K562 (cell line): ENCODE data around the gene PAX2. TPM values are rescaled to one million over a fixed set of nuclear protein-coding genes. Genes with fewer than 3 reads are reported as not detected.
A peak's percentile ranks its signal among the peaks of the same experiment; 100 is the strongest.

ENCODE experiments used
- ATAC-seq: fragments of 200-7000 bp; cut with Tn5 transposase; 3 replicates; pipeline ENCODE4 v1.9.1; 2020; ENCODE audit warnings: moderate library complexity
- BruUV-seq: library from RNA; stranded (reverse); fragments of 400-500 nt; replicated peaks from 2 replicates; lab custom pipeline; 2021; lab: Mats Ljungman, UMichigan
- CTCF ChIA-PET: fragments of 300-600 bp; formaldehyde crosslinking; extraction: SDS; loops from one replicate; lab custom pipeline; 2021; ENCODE audit warnings: low intra/inter-chr PET ratio; lab: Yijun Ruan, JAX
- POLR2A ChIA-PET: fragments of 300-600, 350-650 bp; sonication (Branson Sonifier 250); formaldehyde crosslinking; extraction: SDS; loops from one replicate; lab custom pipeline; 2021; ENCODE audit warnings: antibody characterized with exemption, inconsistent platforms; lab: Yijun Ruan, JAX
- DNase-seq, 4 experiments: peaks; one replicate each; pipeline versions ENCODE4 v3.0.0 to v3.0.0-alpha.2; 2011 to 2018; ENCODE audit warnings: low spot score in 3 of 4, mixed read lengths in 3 of 4; ENCODE audit errors: extremely low read depth in 1 of 4
- FAIRE-seq: peaks from 2 replicates; lab custom pipeline; 2011; peaks lifted over from hg19 to GRCh38; lab: Jason Lieb, UNC
- H2AFZ ChIP-seq: 2 replicates; pipeline ENCODE4 v1.6.0; 2011; ENCODE audit warnings: low read depth, low read length, control low read depth, inconsistent platforms
- H3K27ac ChIP-seq: fragments of 200-600 bp; 3 replicates; pipeline ENCODE4 v1.8.0; 2011; ENCODE audit warnings: low read depth, mild to moderate bottlenecking, control low read depth, inconsistent platforms, low read length, moderate library complexity, mixed read lengths; ENCODE audit errors: extremely low read depth
- H3K27me3 ChIP-seq, 2 experiments: fragments of 300-600 bp in 1 of 2; 2 replicates in 1 of 2; 3 replicates in 1 of 2; pipeline versions ENCODE4 v1.6.0 to v1.8.0; 2011; ENCODE audit warnings: inconsistent platforms in 2 of 2, low read length in 2 of 2, mild to moderate bottlenecking in 1 of 2, mixed read lengths in 1 of 2, moderate library complexity in 1 of 2; ENCODE audit not compliant: control insufficient read depth in 2 of 2, insufficient read depth in 2 of 2
- H3K36me3 ChIP-seq: fragments of 300-600 bp; 3 replicates; pipeline ENCODE4 v1.8.0; 2011; ENCODE audit warnings: mild to moderate bottlenecking, low read length, inconsistent platforms; ENCODE audit not compliant: control insufficient read depth, insufficient read depth
- H3K4me1 ChIP-seq, 2 experiments: fragments of 200-600 bp in 1 of 2; replicated peaks in 1 of 2; 2 replicates in 1 of 2; 3 replicates in 1 of 2; pipeline versions ENCODE4 v1.5.1 to v1.8.0; 2011; ENCODE audit warnings: inconsistent platforms in 2 of 2, low read length in 2 of 2, mild to moderate bottlenecking in 1 of 2, mixed read lengths in 1 of 2, moderate library complexity in 1 of 2; ENCODE audit not compliant: control insufficient read depth in 2 of 2, insufficient read depth in 2 of 2
- H3K4me2 ChIP-seq: 2 replicates; pipeline ENCODE4 v1.6.1; 2011; ENCODE audit warnings: low read length, control low read depth, inconsistent platforms, mixed read lengths; ENCODE audit not compliant: insufficient read depth
- H3K4me3 ChIP-seq: fragments of 200-600 bp; sonication (generic), shearing (Covaris generic); 2 replicates; pipeline ENCODE4 v1.5.1; 2016; ENCODE audit warnings: control low read depth, inconsistent platforms
- H3K79me2 ChIP-seq: fragments of 200-600 bp; 3 replicates; pipeline ENCODE4 v1.8.0; 2011; ENCODE audit warnings: low read length, inconsistent platforms; ENCODE audit not compliant: control insufficient read depth, insufficient read depth
- H3K9ac ChIP-seq, 2 experiments: 2 replicates each; pipeline versions ENCODE4 v1.6.0 to v1.6.1; 2011; ENCODE audit warnings: low read depth in 2 of 2, low read length in 2 of 2, control low read depth in 1 of 2, inconsistent platforms in 1 of 2, mild to moderate bottlenecking in 1 of 2, mixed read lengths in 1 of 2; ENCODE audit not compliant: insufficient read depth in 1 of 2
- H3K9me1 ChIP-seq: one replicate; pipeline ENCODE4 v1.6.0; 2011; ENCODE audit warnings: inconsistent platforms, mild to moderate bottlenecking, low read length, moderate library complexity; ENCODE audit not compliant: control insufficient read depth, insufficient read depth
- H3K9me3 ChIP-seq: replicated peaks from 2 replicates; pipeline ENCODE4 v1.5.1; 2011; ENCODE audit warnings: low read depth, low read length, inconsistent platforms; ENCODE audit not compliant: control insufficient read depth, insufficient read depth
- H4K20me1 ChIP-seq: replicated peaks from 2 replicates; pipeline ENCODE4 v1.6.1; 2011; ENCODE audit warnings: low read length, inconsistent platforms, mixed read lengths; ENCODE audit not compliant: control insufficient read depth, insufficient read depth
- ARHGAP35 ChIP-seq: fragments of 450-650 bp; IDR thresholded peaks from 2 replicates; pipeline ENCODE4 v1.6.1; 2018; ENCODE audit not compliant: partially characterized antibody
- CBFA2T3 ChIP-seq: fragments of 450-650 bp; IDR thresholded peaks from 2 replicates; pipeline ENCODE4 v1.6.1; 2017
- KDM4B ChIP-seq, 2 experiments: fragments of 450-650 bp in 1 of 2; sonication (generic) in 1 of 2; IDR thresholded peaks; 2 replicates each; pipeline ENCODE4 v1.6.1; 2016 to 2017; ENCODE audit warnings: borderline replicate concordance in 2 of 2, antibody characterized with exemption in 1 of 2, low read depth in 1 of 2, mild to moderate bottlenecking in 1 of 2
- MYBL2 ChIP-seq, 2 experiments: fragments of 450-650 bp in 1 of 2; sonication (generic) in 1 of 2; formaldehyde crosslinking in 1 of 2; IDR thresholded peaks; 2 replicates each; pipeline versions ENCODE4 v1.6.1 to v1.8.1; 2017 to 2022; ENCODE audit warnings: borderline replicate concordance in 1 of 2, inconsistent platforms in 1 of 2, low read depth in 1 of 2, mild to moderate bottlenecking in 1 of 2, missing genetic modification reagents in 1 of 2, moderate library complexity in 1 of 2
- NBN ChIP-seq: fragments of 450-650 bp; IDR thresholded peaks from 2 replicates; pipeline ENCODE4 v1.6.1; 2016; ENCODE audit warnings: low read depth, mild to moderate bottlenecking
- SIRT6 ChIP-seq: IDR thresholded peaks from one replicate; pipeline ENCODE4 v1.6.1; 2012; ENCODE audit warnings: low read depth, mild to moderate bottlenecking, control low read depth, inconsistent platforms, low read length, moderate library complexity
- SMARCA4 ChIP-seq: fragments of 450-650 bp; IDR thresholded peaks from 2 replicates; pipeline ENCODE4 v1.6.1; 2016
- SMARCC2 ChIP-seq: fragments of 450-650 bp; IDR thresholded peaks from 2 replicates; pipeline ENCODE4 v1.6.1; 2017; ENCODE audit warnings: antibody characterized with exemption, moderate library complexity, mild to moderate bottlenecking, low read depth
- SRSF9 ChIP-seq: fragments of 200-400 bp; formaldehyde crosslinking; IDR thresholded peaks from 2 replicates; pipeline ENCODE4 v1.6.1; 2017; ENCODE audit warnings: low read depth, low read length, borderline replicate concordance
- ZNF12 ChIP-seq: sonication (generic); formaldehyde crosslinking; IDR thresholded peaks from 2 replicates; pipeline ENCODE4 v1.4.0; 2020; ENCODE audit warnings: mild to moderate bottlenecking, missing genetic modification reagents
- ZNF23 ChIP-seq: fragments of 250-450 bp; sonication (Bioruptor Pico); IDR thresholded peaks from 2 replicates; pipeline ENCODE4 v1.4.0; 2020; ENCODE audit warnings: mild to moderate bottlenecking
- ZNF583 ChIP-seq: fragments of 250-450 bp; sonication (Bioruptor Pico); IDR thresholded peaks from 2 replicates; pipeline ENCODE4 v1.4.0; 2020
- WGBS: fragments of 100-300 bp; shearing (Covaris generic); methylation state at CpG from one replicate; pipeline ENCODE4 v1.1.6; 2016; ENCODE audit warnings: low coverage, mixed read lengths; ENCODE audit not compliant: insufficient coverage; ENCODE audit errors: missing lambda C conversion rate; 5-methylcytosine and 5-hydroxymethylcytosine counted together
- in situ Hi-C: fragments of 300-500 bp; cut with MboI; formaldehyde crosslinking; loops from 4 replicates; pipeline ENCODE4 v1.15.0; 2018; ENCODE audit warnings: inconsistent platforms, mixed read lengths
- intact Hi-C: fragments of 100-400 bp; cut with micrococcal nuclease; formaldehyde crosslinking; loops from 2 replicates; pipeline ENCODE4 v1.14.2; 2022
- polyA plus RNA-seq, 8 experiments: library from polyadenylated mRNA; depleted of rRNA in 4 of 8; stranded (reverse) in 5 of 8; unstranded in 3 of 8; fragments of >200 nt; fragmentation: Nextera tagmentation in 2 of 8; fragmentation: Illumina TruSeq in 1 of 8; extraction: Ambion mirVana in 2 of 8; extraction: Trizol in 1 of 8; gene quantifications; 2 replicates each; pipeline versions ENCODE4 v1.2.1 to v1.2.3, GENCODE V29; 2011 to 2014; ENCODE audit warnings: inconsistent platforms in 1 of 8, missing spikeins in 1 of 8
- total RNA-seq, 7 experiments: library from RNA; depleted of rRNA in 6 of 7; stranded (reverse); fragments of >200 nt in 6 of 7; fragmentation: Illumina TruSeq in 2 of 7; extraction: Trizol in 2 of 7; gene quantifications; 2 replicates each; pipeline versions ENCODE4 v1.2.1 to v1.2.3, GENCODE V29; 2011 to 2021; ENCODE audit warnings: low replicate concordance in 1 of 7
- TF ChIP-seq, protein P1 (sequence below): sonication (generic); formaldehyde crosslinking; IDR thresholded peaks from 2 replicates; pipeline ENCODE4 v1.8.0; 2022; ENCODE audit warnings: missing genetic modification reagents, mild to moderate bottlenecking, moderate library complexity, borderline replicate concordance
- TF ChIP-seq, protein P2 (sequence below): fragments of 450-650 bp; IDR thresholded peaks from 2 replicates; pipeline ENCODE4 v1.6.1; 2016; ENCODE audit warnings: borderline replicate concordance
- TF ChIP-seq, protein P3 (sequence below): fragments of 250-450 bp; sonication (Bioruptor Pico); IDR thresholded peaks from 2 replicates; pipeline ENCODE4 v1.4.0; 2020; ENCODE audit warnings: mild to moderate bottlenecking, moderate library complexity, borderline replicate concordance
- TF ChIP-seq, protein P4 (sequence below): fragments of 450-650 bp; formaldehyde crosslinking; IDR thresholded peaks from 2 replicates; pipeline ENCODE4 v1.4.0; 2020; ENCODE audit warnings: mild to moderate bottlenecking, moderate library complexity

Gene PAX2
- total and polyA plus RNA-seq, 9 of the 15 experiments (the other 6 are each of a cell fraction or from before 2014, with no cell fraction given), result not detected

DNA sequence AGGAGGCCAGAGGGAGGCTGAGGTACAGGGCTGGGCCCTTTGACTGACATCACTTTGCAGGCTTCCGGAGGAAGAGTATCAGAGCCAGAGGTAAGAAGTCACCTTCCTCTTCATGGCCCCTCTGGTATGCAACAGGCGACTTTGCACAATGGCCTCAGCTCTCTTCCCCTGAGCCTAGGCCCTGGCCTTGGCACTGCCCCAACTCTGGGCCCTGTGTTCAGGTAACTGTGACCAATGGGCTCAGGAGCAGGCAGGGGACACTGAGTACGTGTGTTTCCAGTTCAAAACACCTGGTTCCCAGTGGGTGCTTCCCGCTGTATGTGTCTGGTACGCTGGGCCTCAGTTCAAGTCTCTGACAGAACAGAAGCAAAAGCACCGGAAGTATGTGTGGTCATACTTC is 12.1 kb upstream of the PAX2 start:
- H3K4me2 ChIP-seq, result no peak overlapping the region
- no peaks in the 10 kb centered on the region for H3K36me3 ChIP-seq
- no peak overlapping the region for H2AFZ ChIP-seq
- in situ Hi-C loops (no loop called here), intact Hi-C loops (no loop called here)
- FAIRE-seq, result no peak
- no peak overlapping the region for H3K4me3 ChIP-seq
- 3% methylated on average over 4 of the region's 6 CpGs for WGBS
- POLR2A ChIA-PET, result no interaction called here
- H4K20me1 ChIP-seq, result peaks cover 4% of the 10 kb centered on the region; the same call in 1 of the 2 replicates
- H3K27ac ChIP-seq, result no peak overlapping the region
- H3K27me3 ChIP-seq, result peaks cover 32 to 71% of the 10 kb centered on the region in 2 experiments
- H3K9ac ChIP-seq, result 0 out of 4 replicates have a peak overlapping the region, but pooled peaks of 1 of the 2 experiments have one; percentile 5
- no peaks in the 10 kb centered on the region for H3K9me3 ChIP-seq
- no TSS peak for BruUV-seq
- CTCF ChIA-PET, result no interaction called here
- no peak for DNase-seq
- ATAC-seq, result no peak
- H3K4me1 ChIP-seq, result peaks cover 0 to 28% of the 10 kb centered on the region in 2 experiments; a peak in 2 of 5 replicates
- H3K9me1 ChIP-seq, result no peaks in the 10 kb centered on the region
- no peaks in the 10 kb centered on the region for H3K79me2 ChIP-seq
- TF ChIP-seq, protein P1, sequence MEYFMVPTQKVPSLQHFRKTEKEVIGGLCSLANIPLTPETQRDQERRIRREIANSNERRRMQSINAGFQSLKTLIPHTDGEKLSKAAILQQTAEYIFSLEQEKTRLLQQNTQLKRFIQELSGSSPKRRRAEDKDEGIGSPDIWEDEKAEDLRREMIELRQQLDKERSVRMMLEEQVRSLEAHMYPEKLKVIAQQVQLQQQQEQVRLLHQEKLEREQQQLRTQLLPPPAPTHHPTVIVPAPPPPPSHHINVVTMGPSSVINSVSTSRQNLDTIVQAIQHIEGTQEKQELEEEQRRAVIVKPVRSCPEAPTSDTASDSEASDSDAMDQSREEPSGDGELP (CRISPR knock-in tag), result no peak
- TF ChIP-seq ARHGAP35 (no peak), ZNF12 (CRISPR knock-in tag) (no peak), SMARCC2 (no peak), ZNF23 (CRISPR knock-in tag) (no peak), SRSF9 (no peak), KDM4B (IDR thresholded peaks at IDR 0.05; ENCODE audit: borderline replicate concordance in 2 of 2, low read depth in 1 of 2) (no peak), SIRT6 (no peak), NBN (no peak), SMARCA4 (no peak), MYBL2 (IDR thresholded peaks at IDR 0.05; ENCODE audit: low read depth) (no peak), MYBL2 (CRISPR knock-in tag; IDR thresholded peaks at IDR 0.05; ENCODE audit: borderline replicate concordance) (no peak), ZNF583 (CRISPR knock-in tag) (no peak), CBFA2T3 (no peak)
- TF ChIP-seq, protein P2, sequence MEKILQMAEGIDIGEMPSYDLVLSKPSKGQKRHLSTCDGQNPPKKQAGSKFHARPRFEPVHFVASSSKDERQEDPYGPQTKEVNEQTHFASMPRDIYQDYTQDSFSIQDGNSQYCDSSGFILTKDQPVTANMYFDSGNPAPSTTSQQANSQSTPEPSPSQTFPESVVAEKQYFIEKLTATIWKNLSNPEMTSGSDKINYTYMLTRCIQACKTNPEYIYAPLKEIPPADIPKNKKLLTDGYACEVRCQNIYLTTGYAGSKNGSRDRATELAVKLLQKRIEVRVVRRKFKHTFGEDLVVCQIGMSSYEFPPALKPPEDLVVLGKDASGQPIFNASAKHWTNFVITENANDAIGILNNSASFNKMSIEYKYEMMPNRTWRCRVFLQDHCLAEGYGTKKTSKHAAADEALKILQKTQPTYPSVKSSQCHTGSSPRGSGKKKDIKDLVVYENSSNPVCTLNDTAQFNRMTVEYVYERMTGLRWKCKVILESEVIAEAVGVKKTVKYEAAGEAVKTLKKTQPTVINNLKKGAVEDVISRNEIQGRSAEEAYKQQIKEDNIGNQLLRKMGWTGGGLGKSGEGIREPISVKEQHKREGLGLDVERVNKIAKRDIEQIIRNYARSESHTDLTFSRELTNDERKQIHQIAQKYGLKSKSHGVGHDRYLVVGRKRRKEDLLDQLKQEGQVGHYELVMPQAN, result no peak
- TF ChIP-seq, protein P3, sequence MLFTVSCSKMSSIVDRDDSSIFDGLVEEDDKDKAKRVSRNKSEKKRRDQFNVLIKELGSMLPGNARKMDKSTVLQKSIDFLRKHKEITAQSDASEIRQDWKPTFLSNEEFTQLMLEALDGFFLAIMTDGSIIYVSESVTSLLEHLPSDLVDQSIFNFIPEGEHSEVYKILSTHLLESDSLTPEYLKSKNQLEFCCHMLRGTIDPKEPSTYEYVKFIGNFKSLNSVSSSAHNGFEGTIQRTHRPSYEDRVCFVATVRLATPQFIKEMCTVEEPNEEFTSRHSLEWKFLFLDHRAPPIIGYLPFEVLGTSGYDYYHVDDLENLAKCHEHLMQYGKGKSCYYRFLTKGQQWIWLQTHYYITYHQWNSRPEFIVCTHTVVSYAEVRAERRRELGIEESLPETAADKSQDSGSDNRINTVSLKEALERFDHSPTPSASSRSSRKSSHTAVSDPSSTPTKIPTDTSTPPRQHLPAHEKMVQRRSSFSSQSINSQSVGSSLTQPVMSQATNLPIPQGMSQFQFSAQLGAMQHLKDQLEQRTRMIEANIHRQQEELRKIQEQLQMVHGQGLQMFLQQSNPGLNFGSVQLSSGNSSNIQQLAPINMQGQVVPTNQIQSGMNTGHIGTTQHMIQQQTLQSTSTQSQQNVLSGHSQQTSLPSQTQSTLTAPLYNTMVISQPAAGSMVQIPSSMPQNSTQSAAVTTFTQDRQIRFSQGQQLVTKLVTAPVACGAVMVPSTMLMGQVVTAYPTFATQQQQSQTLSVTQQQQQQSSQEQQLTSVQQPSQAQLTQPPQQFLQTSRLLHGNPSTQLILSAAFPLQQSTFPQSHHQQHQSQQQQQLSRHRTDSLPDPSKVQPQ, result no peak
- TF ChIP-seq, protein P4, sequence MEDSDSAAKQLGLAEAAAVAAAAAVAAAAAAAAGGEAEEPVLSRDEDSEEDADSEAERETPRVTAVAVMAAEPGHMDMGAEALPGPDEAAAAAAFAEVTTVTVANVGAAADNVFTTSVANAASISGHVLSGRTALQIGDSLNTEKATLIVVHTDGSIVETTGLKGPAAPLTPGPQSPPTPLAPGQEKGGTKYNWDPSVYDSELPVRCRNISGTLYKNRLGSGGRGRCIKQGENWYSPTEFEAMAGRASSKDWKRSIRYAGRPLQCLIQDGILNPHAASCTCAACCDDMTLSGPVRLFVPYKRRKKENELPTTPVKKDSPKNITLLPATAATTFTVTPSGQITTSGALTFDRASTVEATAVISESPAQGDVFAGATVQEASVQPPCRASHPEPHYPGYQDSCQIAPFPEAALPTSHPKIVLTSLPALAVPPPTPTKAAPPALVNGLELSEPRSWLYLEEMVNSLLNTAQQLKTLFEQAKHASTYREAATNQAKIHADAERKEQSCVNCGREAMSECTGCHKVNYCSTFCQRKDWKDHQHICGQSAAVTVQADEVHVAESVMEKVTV (CRISPR knock-in tag), result no peak
